ENCODE results near the gene UNC93A.

DNA sequence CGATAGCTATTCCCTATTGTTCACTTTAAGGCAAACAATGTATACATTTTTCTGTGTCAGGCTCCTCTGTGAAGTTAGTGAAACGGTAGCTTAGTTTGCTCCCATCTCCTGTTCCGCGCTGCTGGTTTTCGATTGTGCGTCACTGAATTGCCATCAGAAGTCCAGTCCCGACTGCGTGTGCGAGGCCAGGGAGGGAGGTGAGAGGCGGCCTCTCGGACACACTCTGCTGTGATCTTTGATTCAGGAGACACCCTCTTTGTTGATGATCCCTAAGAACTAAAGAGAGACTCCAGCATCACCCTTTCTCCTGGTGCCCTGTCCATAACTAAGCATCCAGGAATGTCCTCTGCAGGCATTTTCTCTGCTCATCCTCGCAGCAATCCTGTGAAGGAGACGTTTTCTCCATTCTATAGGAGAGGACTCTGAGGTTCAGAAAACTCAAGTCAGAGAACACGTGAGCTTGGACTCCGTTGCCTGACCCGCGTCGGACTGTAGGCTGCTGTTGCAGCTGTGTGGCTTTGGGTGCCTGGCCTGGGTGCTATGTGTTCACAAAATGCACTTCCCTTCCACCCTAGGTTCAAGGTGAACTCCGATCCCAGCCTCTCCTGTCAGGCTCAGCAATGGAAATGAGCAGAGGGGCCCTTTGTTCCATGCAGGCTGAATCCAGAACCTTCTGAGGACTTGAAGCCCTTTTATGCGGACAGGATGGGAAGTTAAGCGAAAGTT, 24.1 kb upstream of the UNC93A start:
- TF ChIP-seq, protein P1, sequence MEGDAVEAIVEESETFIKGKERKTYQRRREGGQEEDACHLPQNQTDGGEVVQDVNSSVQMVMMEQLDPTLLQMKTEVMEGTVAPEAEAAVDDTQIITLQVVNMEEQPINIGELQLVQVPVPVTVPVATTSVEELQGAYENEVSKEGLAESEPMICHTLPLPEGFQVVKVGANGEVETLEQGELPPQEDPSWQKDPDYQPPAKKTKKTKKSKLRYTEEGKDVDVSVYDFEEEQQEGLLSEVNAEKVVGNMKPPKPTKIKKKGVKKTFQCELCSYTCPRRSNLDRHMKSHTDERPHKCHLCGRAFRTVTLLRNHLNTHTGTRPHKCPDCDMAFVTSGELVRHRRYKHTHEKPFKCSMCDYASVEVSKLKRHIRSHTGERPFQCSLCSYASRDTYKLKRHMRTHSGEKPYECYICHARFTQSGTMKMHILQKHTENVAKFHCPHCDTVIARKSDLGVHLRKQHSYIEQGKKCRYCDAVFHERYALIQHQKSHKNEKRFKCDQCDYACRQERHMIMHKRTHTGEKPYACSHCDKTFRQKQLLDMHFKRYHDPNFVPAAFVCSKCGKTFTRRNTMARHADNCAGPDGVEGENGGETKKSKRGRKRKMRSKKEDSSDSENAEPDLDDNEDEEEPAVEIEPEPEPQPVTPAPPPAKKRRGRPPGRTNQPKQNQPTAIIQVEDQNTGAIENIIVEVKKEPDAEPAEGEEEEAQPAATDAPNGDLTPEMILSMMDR (IDR thresholded peaks at IDR 0.05), result no peak
- no peak for TF ChIP-seq POLR2A (IDR thresholded peaks at IDR 0.05)
